Kidney epithelial cell (primary cell): ENCODE measurements around the gene LOXHD1. TPM values are rescaled to one million over a fixed set of nuclear protein-coding genes. Genes with fewer than 3 reads are reported as not detected.

Experiments
- DNase-seq: peaks from one replicate; pipeline ENCODE4 v3.0.0-alpha.2; 2010; ENCODE audit warnings: low read depth
- H3K27me3 ChIP-seq: 2 replicates; pipeline ENCODE4 v1.6.0; 2011; ENCODE audit warnings: low read length; ENCODE audit not compliant: control insufficient read depth, insufficient read depth
- H3K36me3 ChIP-seq: 2 replicates; pipeline ENCODE4 v1.5.1; 2011; ENCODE audit warnings: low read length; ENCODE audit not compliant: control insufficient read depth, insufficient read depth
- H3K4me3 ChIP-seq: 2 replicates; pipeline ENCODE4 v1.5.1; 2011; ENCODE audit warnings: low read depth, mild to moderate bottlenecking, control low read depth, low read length
- CTCF ChIP-seq: IDR thresholded peaks from 2 replicates; pipeline ENCODE4 v1.5.1; 2011; ENCODE audit warnings: mild to moderate bottlenecking, moderate library complexity, low read length, control low read depth, inconsistent platforms; ENCODE audit not compliant: insufficient read depth, poor library complexity, severe bottlenecking
- total RNA-seq: library from RNA; depleted of rRNA; stranded (reverse); fragments of >200 nt; gene quantifications from 2 replicates; pipeline ENCODE4 v1.2.3, GENCODE V29; 2015

LOXHD1 gene
- total RNA-seq, 1 donor from 2014 or later: 0.08 TPM

GRCh38 chr18:46460754-46461153, 196.3 kb downstream of the LOXHD1 start:
- DNase-seq: no peak
- Histone ChIP-seq H3K4me3 (no peak overlapping the region), H3K36me3 (no peaks in the 10 kb centered on the region), H3K27me3 (peaks cover 5% of the 10 kb centered on the region)
- no peak for TF ChIP-seq CTCF

GRCh38 chr18:46459789-46460455, 197.1 kb downstream of the LOXHD1 start:
- Histone ChIP-seq H3K36me3 (no peaks in the 10 kb centered on the region), H3K4me3 (no peak overlapping the region), H3K27me3 (peaks cover 2% of the 10 kb centered on the region)
- no peak for DNase-seq
- TF ChIP-seq CTCF: no peak

GRCh38 chr18:46458472-46458871, 198.5 kb downstream of the LOXHD1 start:
- TF ChIP-seq CTCF: no peak
- peaks cover 2% of the 10 kb centered on the region for H3K27me3 ChIP-seq
- no peak for DNase-seq
- no peak overlapping the region for H3K4me3 ChIP-seq
- H3K36me3 ChIP-seq: no peaks in the 10 kb centered on the region

- Histone ChIP-seq H3K36me3 (no peaks in the 10 kb centered on the region), H3K4me3 (no peak overlapping the region), H3K27me3 (no peaks in the 10 kb centered on the region)
- no peak for TF ChIP-seq CTCF
- no peak for DNase-seq
These were observed 200.3 kb downstream of the LOXHD1 start for GRCh38 chr18:46456691-46457090.

- Histone ChIP-seq H3K27me3 (no peaks in the 10 kb centered on the region), H3K4me3 (no peak overlapping the region), H3K36me3 (no peaks in the 10 kb centered on the region)
- peak; percentile 19 for DNase-seq
- TF ChIP-seq CTCF: no peak
These were observed 204.2 kb downstream of the LOXHD1 start for GRCh38 chr18:46452820-46453219.

- no peaks in the 10 kb centered on the region for H3K36me3 ChIP-seq
- DNase-seq: no peak
- H3K27me3 ChIP-seq: no peaks in the 10 kb centered on the region
- no peak for TF ChIP-seq CTCF
- H3K4me3 ChIP-seq: no peak overlapping the region
These were observed 207.5 kb downstream of the LOXHD1 start for GRCh38 chr18:46449499-46449898.
